HuH-7 (cell line): ENCODE results near the gene SLC7A5.
"Not testable (repeated sequence)": the region's sequence is repeated elsewhere in the genome, so short reads cannot be mapped to it uniquely, and the experiment has no call there.

Source experiments
- DNase-seq: peaks from one replicate; pipeline ENCODE4 v3.0.0; 2011; ENCODE audit warnings: low spot score

Gene SLC7A5

DNA sequence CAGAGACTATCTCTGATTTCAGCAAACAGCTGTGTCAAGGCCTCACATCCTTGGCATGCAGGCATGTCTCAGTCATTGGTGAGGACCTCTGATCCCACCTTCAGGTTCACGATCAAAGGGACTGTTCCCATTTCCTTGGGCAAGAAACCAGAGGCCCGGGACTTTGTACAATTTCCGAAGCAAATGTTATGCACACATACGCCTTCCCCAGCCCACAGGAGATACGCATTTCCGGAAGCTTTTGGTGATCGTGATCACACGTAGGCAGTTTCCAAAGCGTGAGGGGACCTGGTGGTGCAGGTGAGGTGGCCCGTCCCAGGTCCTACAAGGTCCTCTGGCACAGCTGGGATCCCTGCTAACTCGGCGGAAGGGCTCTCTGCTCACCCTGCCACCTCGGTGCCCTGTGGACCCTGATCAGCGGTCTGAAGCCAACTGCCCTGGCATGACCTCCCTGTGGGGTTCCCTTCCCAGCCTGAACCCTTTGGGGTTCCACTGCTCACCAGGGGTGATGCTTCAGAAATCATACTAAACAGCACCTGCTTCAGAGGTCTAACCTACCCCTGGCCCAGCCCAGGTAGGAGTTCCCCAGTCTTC, 74.7 kb downstream of the SLC7A5 start:
- DNase-seq: no peak

DNA sequence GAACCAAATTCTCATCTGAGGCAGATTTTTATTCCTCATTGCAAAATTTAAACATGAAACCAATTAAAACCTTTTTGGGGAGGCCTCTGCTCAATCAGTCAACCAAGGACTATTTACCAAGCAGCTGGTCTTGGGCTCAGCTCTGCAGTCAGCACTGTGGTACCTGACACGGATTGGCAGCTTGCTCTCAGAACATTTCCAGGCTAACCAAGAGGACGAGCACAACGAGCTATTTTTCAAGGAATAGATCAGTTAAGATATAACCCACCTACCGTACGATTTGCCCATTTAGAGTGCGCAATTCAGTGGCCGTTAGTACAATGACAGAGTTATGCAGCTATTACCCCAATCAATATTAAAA, 77.1 kb downstream of the SLC7A5 start:
- no peak for DNase-seq

DNA sequence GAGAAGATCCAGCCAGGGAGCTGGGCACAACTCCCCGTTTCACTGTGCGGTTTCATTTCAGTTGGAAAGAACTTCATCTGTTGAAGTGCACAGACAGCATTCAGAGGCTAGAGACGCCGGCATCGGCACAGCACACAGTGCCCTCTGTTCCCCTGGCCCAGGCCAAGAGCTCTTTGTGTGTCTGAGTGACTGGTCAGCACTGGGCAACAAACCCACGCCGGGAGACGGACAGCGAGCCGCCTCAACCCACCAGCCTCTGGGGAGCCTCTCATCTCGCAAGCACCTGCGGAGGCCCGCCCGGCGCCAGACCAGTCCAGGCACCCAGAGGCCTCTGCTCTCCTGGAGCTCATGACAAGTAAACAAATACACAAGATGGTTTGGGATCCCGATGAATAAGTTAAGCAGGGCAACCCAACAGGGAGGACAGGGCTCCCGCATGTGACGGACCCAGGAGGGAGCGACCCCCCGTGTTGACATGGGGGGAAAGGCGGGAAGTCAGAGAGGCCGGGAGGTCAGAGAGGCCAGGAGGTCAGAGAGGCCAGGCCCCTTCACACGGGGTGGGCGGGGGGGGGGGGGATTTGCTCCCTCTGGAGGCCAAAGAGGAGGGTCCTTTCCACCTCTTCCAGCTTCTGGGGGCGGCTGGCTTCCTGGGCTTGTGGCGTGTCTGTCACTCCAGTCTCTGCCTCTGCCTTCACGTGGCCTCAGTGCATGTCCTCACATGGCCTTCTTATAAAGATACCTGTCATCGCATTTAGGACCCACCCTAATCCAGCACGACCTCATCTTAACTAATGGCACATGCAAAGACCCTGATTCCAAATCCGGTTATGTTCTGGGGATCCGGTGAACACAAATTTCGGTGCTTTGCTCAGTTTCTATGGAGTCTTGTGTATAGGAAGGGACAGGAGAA, 77.8 kb downstream of the SLC7A5 start:
- no peak for DNase-seq

DNA sequence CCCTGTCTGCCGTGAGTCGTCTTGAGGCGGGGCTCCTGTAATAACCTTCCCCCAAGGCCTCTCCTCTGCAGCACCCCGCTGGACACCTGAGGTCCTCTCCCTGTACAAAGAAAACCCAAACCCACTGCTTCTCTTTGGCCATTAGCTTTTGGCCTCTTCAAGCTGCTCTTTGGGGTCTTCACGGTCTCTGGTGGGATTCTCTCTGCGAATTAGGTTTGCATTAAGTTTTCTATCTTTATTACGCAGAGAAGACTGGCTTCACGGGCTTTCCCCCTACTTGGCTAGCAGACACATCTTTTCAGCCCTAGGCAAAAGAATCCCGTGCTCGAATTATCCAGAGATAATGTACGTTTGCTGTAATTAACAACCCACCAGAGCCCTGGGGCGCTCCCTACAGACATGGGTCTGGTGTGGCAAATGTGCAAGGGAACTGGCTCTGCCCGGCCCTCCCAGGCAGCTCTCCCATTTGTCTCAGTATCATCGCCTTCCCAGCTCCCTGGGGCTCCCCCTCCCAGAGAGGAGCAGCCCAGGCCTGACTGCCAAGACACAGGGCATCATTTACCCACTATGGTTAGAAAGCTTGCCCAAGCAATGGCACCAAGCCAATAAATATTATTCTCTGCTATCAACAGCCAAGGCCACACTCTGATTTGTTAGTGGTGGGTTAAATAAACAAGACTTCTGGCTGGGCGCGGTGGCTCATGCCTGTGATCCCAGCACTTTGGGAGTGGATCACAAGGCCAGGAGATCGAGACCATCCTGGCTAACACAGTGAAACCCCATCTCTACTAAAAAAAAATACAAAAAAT, 78.8 kb downstream of the SLC7A5 start:
- no peak for DNase-seq

DNA sequence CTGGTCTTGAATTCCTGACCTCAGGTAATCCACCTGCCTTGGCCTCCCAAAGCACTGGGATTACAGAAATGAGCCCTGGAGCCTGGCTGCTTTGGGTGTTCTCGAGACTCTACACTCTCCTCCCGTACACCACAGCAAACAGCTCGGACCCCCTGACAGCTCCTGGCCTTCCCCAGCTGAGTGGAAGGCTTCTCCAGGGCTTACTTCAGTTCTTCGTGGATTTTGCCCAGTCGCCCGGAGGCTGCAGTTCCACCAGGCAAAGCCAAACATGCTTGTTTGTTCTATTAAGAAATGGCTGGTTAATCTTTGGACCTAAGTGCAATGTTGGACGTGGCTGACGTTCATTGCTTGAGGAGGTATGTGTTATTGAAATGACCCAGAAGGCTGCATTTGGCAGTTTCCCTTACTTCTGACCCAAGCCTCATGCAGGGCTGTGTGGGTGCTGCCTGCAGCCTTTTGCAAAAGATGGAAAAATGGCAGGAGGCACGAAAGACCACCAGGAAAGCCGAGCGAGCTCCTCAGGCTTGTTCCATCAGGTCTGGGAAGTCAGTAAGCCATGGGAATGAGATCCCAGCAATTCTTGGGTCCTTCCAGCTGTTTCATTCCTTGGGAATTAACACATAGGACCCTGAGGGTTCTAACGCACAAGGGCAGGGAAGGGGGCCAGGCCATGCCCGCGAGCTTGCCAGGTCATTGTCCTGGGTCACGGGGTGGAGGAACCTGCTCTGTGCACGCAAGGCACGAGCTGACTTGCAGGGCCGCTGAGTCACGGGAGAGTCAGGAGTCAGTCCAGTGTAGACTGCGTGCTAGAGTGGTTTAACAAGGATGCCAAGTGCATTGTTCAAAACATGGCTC, 79.6 kb downstream of the SLC7A5 start:
- DNase-seq: peak; percentile 75

DNA sequence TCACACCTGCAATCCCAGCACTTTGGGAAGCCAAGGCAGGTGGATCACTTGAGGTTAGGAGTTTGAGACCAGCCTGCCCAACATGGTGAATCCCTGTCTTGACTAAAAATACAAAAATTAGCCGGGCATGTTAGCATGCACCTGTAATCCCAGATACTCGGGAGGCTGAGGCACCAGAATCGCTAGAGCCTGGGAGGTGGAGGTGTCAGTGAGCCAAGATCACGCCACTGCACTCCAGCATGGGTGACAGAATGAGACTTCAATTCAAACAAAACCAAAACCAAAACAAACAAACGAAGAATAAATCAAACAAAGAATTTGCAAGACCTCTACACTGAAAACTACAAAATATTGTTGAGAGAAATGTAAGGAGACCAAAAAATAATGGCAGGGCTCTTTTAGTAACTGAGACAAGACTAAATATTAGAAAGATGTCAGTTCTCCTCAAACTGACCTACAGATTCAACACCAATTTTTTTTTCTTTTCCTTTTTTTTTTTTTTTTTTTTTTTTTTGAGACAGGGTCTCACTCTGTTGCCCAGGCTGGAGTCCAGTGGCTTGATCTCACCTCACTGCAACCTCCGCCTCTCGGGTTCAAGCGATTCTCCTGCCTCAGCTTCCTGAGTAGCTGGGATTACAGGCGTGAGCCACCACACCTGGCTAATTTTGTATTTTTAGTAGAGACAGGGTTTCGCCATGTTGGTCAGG, 80.4 kb downstream of the SLC7A5 start:
- not testable (repeated sequence) for DNase-seq

DNA sequence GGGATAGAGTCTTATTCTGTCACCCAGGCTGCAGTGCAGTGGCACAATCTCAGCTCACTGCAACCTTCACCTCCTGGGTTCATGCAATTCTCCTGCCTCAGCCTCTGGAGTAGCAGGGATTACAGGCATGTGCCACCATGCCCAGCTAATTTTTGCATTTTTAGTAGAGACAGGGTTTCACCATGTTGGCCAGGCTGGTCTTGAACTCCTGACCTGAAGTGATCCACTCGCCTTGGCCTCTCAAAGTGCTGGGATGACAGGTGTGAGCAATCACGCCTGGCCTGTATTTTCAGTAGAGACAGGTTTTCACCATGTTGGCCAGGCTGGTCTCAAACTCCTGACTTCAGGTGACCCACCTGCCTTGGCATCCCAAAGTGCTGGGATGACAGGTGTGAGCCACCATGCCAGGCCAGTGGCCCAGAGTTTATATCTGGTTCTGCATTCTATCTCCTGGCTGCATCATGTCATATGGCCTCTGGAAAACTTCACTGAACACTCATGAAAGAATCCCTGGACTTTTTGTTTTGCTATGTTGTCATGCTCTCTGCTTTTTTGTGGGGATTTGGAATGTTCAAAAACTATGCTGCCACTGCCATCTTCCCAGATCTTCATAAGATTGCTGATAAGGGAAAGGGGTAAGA, 81.7 kb downstream of the SLC7A5 start:
- DNase-seq: not testable (repeated sequence)

DNA sequence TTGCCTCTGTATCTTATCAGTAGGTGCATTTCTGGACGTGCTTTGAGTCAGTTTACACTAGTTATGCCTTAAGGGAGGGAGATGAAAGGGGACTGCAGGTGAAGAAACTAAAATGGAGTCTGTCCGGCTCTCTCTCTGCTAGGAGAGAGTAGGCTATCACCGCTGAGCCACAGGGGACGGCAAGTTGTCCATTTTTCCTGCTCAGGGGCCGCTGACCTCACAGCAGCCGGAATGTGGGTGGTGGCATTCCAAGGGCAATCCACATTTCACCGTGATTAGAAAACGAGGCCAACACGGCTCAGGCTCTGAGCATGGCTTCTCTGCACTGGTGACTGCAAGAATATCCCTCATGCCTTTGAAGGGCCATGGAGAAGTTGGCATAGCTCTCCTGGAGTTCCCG, 84.5 kb downstream of the SLC7A5 start:
- no peak for DNase-seq

DNA sequence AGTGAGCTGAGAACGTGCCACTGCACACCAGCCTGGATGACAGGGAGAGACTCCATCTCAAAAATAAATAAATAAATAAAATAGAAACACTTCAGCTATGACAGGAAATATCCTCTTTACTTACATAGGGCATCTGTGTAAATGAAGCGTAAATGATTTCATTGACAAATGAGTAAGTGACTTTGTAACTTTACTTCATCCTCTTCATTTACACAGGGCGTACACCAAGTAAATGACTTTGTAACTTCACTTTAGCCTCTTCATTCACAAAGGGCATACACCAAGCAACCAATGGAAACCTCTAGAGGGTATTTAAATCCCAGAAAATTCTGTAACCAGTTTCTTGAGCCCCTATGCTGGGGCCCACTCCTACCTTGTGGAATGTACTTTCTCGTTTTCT, 87.3 kb downstream of the SLC7A5 start:
- DNase-seq: no peak

DNA sequence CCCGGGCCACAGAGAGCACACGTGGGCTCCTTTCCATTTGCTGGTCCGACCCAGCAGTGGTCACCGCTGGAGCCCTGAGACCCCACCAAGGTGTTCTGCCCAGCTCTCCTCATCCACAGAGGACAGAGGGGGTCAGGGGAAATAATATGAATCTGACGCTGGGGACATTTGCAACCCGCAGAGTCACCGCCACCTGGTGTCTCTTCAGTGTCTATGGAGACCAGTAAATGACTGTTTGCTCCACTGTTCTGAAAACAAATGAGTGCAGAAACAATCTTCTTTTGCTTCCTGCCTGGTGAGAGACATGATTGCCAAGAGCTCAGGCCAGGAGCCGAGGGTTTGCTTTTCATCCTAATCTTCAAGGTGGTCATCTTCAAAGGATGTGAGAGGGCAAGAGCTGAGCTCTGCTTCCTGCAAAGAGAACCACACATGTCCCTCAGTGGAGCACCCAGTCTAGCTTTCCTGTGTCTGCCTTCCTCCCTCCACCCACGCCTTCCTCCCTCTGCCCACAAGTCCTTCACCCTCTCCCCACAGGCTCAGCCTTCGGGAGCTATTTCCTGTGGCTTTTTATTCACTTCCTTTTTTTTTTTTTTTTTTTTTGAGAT, 88.8 kb downstream of the SLC7A5 start:
- no peak for DNase-seq
